Measurements from ENCODE around the gene AJM1.
"Not testable (repeated sequence)": the region's sequence is repeated elsewhere in the genome, so short reads cannot be mapped to it uniquely, and the experiment has no call there.

AJM1 gene

GRCh38 chr9:136880651-136881050, 38.4 kb downstream of the AJM1 start:
- no peaks in the 10 kb centered on the region for H3K27me3 ChIP-seq (replicated peaks)
- no peak overlapping the region for H3K4me3 ChIP-seq (ENCODE audit: low read depth, low read length)
- H3K27ac ChIP-seq = no peak overlapping the region
- no peaks in the 10 kb centered on the region for H3K36me3 ChIP-seq (replicated peaks)
- no peak for DNase-seq
- in situ Hi-C loops (cut with HindIII; ENCODE audit: low pct_ligation_motif_present, low sequenced_read_pairs) = no loop called here
- TF ChIP-seq CTCF (IDR thresholded peaks at IDR 0.05; ENCODE audit: low read depth, low read length, missing control alignments) = no peak

GRCh38 chr9:136881691-136882108, 39.4 kb downstream of the AJM1 start:
- no peak overlapping the region for H3K4me3 ChIP-seq (ENCODE audit: low read depth, low read length)
- in situ Hi-C loops (cut with HindIII; ENCODE audit: low pct_ligation_motif_present, low sequenced_read_pairs) = no loop called here
- no peak for DNase-seq
- no peak overlapping the region for H3K27ac ChIP-seq
- no peaks in the 10 kb centered on the region for H3K36me3 ChIP-seq (replicated peaks)
- TF ChIP-seq CTCF (IDR thresholded peaks at IDR 0.05; ENCODE audit: low read depth, low read length, missing control alignments) = no peak
- H3K27me3 ChIP-seq (replicated peaks) = no peaks in the 10 kb centered on the region

GRCh38 chr9:136882109-136882946, 40.0 kb downstream of the AJM1 start:
- in situ Hi-C loops (cut with HindIII; ENCODE audit: low pct_ligation_motif_present, low sequenced_read_pairs) = no loop called here
- H3K27ac ChIP-seq = no peak overlapping the region
- no peak overlapping the region for H3K4me3 ChIP-seq (ENCODE audit: low read depth, low read length)
- H3K27me3 ChIP-seq (replicated peaks) = no peaks in the 10 kb centered on the region
- DNase-seq = peak; percentile 70
- H3K36me3 ChIP-seq (replicated peaks) = no peaks in the 10 kb centered on the region
- TF ChIP-seq CTCF (IDR thresholded peaks at IDR 0.05; ENCODE audit: low read depth, low read length, missing control alignments) = peak; percentile 14

- H3K27me3 ChIP-seq (replicated peaks); DNase-seq; H3K4me3 ChIP-seq (ENCODE audit: low read depth, low read length); in situ Hi-C loops (cut with HindIII; ENCODE audit: low pct_ligation_motif_present, low sequenced_read_pairs); H3K27ac ChIP-seq; H3K36me3 ChIP-seq (replicated peaks): not testable (repeated sequence)
These were observed 40.6 kb downstream of the AJM1 start for GRCh38 chr9:136882947-136883283.

- DNase-seq; H3K27ac ChIP-seq; in situ Hi-C loops (cut with HindIII; ENCODE audit: low pct_ligation_motif_present, low sequenced_read_pairs); H3K36me3 ChIP-seq (replicated peaks); H3K27me3 ChIP-seq (replicated peaks); H3K4me3 ChIP-seq (ENCODE audit: low read depth, low read length): not testable (repeated sequence)
These were observed 41.4 kb downstream of the AJM1 start for GRCh38 chr9:136883670-136884069.

- Histone ChIP-seq H3K27me3 (replicated peaks) (no peaks in the 10 kb centered on the region), H3K36me3 (replicated peaks) (no peaks in the 10 kb centered on the region), H3K27ac (peak within 1 kb of the TSS; percentile 65), H3K4me3 (ENCODE audit: low read depth, low read length) (peak within 1 kb of the TSS; percentile 70)
- DNase-seq = peak; percentile 97
- no peak for TF ChIP-seq CTCF (IDR thresholded peaks at IDR 0.05; ENCODE audit: low read depth, low read length, missing control alignments)
- in situ Hi-C loops (cut with HindIII; ENCODE audit: low pct_ligation_motif_present, low sequenced_read_pairs) = no loop called here
These were observed 43.8 kb downstream of the AJM1 start, which contains the start of gene TRAF2 for GRCh38 chr9:136885950-136886578. TSS of gene TRAF2 (plus strand) at chr9:136886516. CDS start at chr9:136898741, 12,225 bp downstream.
